Measurements from ENCODE around the gene ZRANB1. TPM values are rescaled to one million over a fixed set of nuclear protein-coding genes. Genes with fewer than 3 reads are reported as not detected.

Gene ZRANB1
- polyA plus RNA-seq, 1 experiment = 36.9 TPM

DNA sequence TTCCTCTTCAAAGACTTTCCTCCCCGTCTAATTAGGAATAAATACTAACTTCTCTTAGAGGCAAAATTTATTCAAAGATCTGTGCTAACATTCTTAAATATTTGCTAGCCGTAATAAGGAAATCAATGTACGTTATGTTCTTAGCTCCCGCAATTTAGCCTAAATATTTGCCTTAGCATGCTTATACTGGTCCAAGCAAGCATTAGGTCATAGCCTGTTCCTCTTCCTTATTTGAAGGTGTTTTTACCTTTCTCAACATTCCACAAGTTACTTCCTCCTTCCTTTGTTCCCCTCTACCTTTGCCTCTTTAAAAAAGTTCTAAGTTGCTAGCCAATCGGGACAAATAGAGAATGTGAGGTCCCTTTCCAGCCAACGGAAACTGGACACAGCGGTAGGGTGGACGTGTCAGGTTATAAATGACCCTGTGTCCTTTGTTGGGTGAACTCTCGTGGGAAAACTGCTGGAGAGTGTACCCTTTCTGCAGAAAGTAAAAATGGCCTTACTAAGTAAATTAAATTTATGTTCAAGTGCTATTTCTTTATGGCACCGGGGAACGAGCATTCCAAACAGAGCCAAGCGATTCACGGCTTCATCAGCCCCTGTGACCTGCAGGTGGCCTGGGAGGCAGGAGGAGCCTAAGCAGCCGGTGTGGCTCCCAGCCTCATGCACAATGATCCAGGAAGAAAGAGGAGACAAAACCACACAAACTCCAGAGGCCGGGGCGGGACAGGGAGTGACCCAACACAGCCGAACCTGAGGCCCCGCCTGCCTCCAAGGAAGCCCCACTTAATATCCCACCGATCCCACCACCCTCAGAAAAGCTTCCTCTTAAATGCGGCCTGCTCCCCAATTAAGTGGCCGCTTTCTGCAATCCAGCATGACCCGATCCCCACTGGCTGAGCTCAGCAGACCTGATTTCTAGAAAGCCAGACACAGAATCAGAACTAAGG is 67.0 kb downstream of the ZRANB1 start:
- no peak for DNase-seq (ENCODE audit: low read depth, low spot score)
- CTCF ChIA-PET = interaction anchor here (4.6 kb wide), 1 partner anchor 39 kb away, joined by 28 read pairs; no protein-coding TSS in a partner anchor
- Histone ChIP-seq H3K9me3 (ENCODE audit: control insufficient read depth, insufficient read depth, low read length) (no peaks in the 10 kb centered on the region; the same call in 1 of the 2 replicates), H3K27ac (ENCODE audit: low read depth, low read length) (no peak overlapping the region), H3K4me3 (ENCODE audit: low read depth, low read length) (no peak overlapping the region), H3K27me3 (ENCODE audit: control insufficient read depth, insufficient read depth, low read length) (no peaks in the 10 kb centered on the region)
- POLR2A ChIA-PET = interaction anchor here (1.1 kb wide), 1 partner anchor 9 kb away, joined by 4 read pairs; no protein-coding TSS in a partner anchor
- TF ChIP-seq CTCF (IDR thresholded peaks at IDR 0.05; ENCODE audit: low read depth, low read length) = no peak

DNA sequence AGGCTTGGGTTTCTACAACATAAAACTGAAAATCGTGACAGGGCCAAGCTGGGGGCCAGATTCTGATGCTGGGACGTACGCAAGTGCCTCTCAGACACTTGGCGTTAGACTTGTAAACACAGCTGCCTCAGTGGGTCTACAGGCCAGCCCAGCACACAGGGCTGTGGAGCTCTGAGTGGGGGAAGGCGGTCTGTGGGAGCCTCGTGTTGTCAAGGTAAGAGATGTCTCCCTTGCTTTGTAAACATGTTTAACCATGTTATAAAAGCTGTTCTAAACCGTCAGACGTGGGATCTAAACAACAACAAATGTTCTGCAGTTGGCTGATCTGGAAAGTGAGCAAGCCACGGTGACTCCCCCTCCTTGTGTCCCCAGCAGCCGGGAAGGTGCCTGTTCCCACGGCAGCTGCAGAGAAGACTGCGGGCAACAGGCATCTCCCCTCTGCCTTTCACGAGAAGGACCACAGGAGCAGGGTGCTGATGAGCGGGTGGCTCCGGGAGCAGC is 67.8 kb downstream of the ZRANB1 start:
- no peak for TF ChIP-seq CTCF (IDR thresholded peaks at IDR 0.05; ENCODE audit: low read depth, low read length)
- DNase-seq (ENCODE audit: low read depth, low spot score) = no peak
- POLR2A ChIA-PET = interaction anchor here (0.6 to 1.1 kb wide), 2 partner anchors 10 to 25 kb away, joined by 3 to 4 read pairs; no protein-coding TSS in a partner anchor
- no peaks in the 10 kb centered on the region; the same call in 1 of the 2 replicates for H3K9me3 ChIP-seq (ENCODE audit: control insufficient read depth, insufficient read depth, low read length)
- H3K4me3 ChIP-seq (ENCODE audit: low read depth, low read length) = no peak overlapping the region
- no peaks in the 10 kb centered on the region for H3K27me3 ChIP-seq (ENCODE audit: control insufficient read depth, insufficient read depth, low read length)
- CTCF ChIA-PET = interaction anchor here (0.6 to 4.6 kb wide), 3 partner anchors 17 to 594 kb away, joined by 3 to 28 read pairs (median 4); no protein-coding TSS in a partner anchor
- no peak overlapping the region for H3K27ac ChIP-seq (ENCODE audit: low read depth, low read length)

DNA sequence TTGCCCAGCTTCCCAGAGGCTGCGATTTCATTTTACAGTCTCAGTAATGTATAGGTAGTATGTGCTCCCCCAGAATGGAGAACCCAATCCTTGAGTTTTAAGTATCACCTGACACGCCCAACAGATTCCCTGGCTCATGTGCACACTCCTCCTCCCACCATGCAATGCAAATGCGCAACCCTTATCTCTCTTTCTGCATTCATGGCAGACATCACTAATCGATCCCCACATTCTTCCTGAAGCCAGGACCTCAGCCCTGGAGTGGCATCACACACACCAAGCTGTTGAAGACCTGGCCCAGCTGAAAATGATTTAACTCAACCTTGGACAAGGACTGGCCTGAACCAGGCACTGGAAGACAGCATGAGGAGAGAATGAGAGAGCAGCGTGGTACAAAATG is 68.4 kb downstream of the ZRANB1 start:
- Histone ChIP-seq H3K27me3 (ENCODE audit: control insufficient read depth, insufficient read depth, low read length) (no peaks in the 10 kb centered on the region), H3K27ac (ENCODE audit: low read depth, low read length) (no peak overlapping the region), H3K9me3 (ENCODE audit: control insufficient read depth, insufficient read depth, low read length) (no peaks in the 10 kb centered on the region; the same call in 1 of the 2 replicates), H3K4me3 (ENCODE audit: low read depth, low read length) (no peak overlapping the region)
- ChIA-PET CTCF (interaction anchor here (0.6 to 4.6 kb wide), 3 partner anchors 18 to 594 kb away, joined by 3 to 28 read pairs (median 4); no protein-coding TSS in a partner anchor), POLR2A (interaction anchor here (0.6 to 1.3 kb wide), 2 partner anchors 11 to 25 kb away, joined by 3 read pairs; no protein-coding TSS in a partner anchor)
- TF ChIP-seq CTCF (IDR thresholded peaks at IDR 0.05; ENCODE audit: low read depth, low read length) = no peak
- DNase-seq (ENCODE audit: low read depth, low spot score) = no peak

DNA sequence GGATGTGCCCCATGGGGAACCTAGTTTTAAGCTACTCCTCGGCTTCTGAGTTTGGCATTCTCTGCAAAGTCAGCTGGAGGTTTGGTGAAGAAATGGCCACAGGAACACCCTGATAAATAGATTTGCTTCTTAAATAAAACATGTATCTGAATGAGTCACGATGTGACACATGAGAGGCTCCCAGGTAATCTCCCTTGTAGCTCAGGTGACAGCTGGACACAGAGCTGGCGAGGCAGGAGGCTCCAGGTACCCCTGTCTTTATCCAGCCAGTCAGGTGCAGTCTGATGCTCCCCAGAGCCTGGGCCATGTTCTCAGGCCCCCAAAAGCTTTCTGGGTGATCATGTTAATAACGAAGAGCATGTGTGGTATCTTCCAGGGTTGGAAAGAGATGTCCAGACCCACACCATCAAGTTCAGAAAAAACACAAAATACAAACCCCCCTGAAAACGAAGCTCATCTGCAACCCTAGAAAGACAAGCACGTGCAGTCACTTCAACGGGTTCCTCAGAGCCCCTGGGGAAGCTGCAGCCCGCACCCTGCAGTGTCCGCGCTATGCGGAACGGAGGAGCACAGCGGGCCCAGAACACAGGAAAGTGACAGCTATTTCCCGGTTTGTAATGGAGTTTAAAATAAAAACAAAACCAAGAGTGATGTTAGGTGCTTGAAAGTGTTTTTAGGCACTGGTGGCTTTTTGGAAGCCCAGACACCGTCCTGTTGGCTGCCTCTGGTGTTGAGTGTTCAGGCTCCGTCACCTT is 69.4 kb downstream of the ZRANB1 start:
- DNase-seq (ENCODE audit: low read depth, low spot score) = no peak
- TF ChIP-seq CTCF (IDR thresholded peaks at IDR 0.05; ENCODE audit: low read depth, low read length) = no peak
- ChIA-PET POLR2A (interaction anchor here (1.3 kb wide), 1 partner anchor 12 kb away, joined by 3 read pairs; no protein-coding TSS in a partner anchor), CTCF (interaction anchor here (1.0 to 4.6 kb wide), 2 partner anchors 19 to 37 kb away, joined by 4 to 28 read pairs; no protein-coding TSS in a partner anchor)
- H3K9me3 ChIP-seq (ENCODE audit: control insufficient read depth, insufficient read depth, low read length) = no peaks in the 10 kb centered on the region; the same call in 1 of the 2 replicates
- H3K27ac ChIP-seq (ENCODE audit: low read depth, low read length) = no peak overlapping the region
- no peaks in the 10 kb centered on the region for H3K27me3 ChIP-seq (ENCODE audit: control insufficient read depth, insufficient read depth, low read length)
- no peak overlapping the region for H3K4me3 ChIP-seq (ENCODE audit: low read depth, low read length)
